GM12878 (cell line): ENCODE results near the gene ZNF672. TPM values are rescaled to one million over a fixed set of nuclear protein-coding genes. Genes with fewer than 3 reads are reported as not detected.

Experiments
- ATAC-seq: fragments of 200-7000 bp; cut with Tn5 transposase; 3 replicates; pipeline ENCODE4 v1.9.1; 2020; ENCODE audit warnings: mild to moderate bottlenecking, moderate library complexity
- BruUV-seq: library from RNA; stranded (reverse); fragments of 400-500 nt; replicated peaks from 2 replicates; lab custom pipeline; 2021; lab: Mats Ljungman, UMichigan
- CTCF ChIA-PET: fragments of 300-600 bp; sonication (Branson Sonifier 250); formaldehyde crosslinking; extraction: SDS; loops from one replicate; lab custom pipeline; 2021; ENCODE audit warnings: inconsistent platforms; lab: Yijun Ruan, JAX
- POLR2A ChIA-PET: fragments of 350-600 bp; formaldehyde crosslinking; extraction: SDS; loops from one replicate; lab custom pipeline; 2021; ENCODE audit warnings: inconsistent platforms; lab: Charles Lee
- RAD21 ChIA-PET: fragments of 300-600 bp; sonication (Branson Sonifier 250); formaldehyde crosslinking; loops from one replicate; lab custom pipeline; 2023; ENCODE audit warnings: antibody characterized with exemption; ENCODE audit not compliant: unreplicated experiment; lab: Charles Lee
- SMC1A ChIA-PET: fragments of 300-600 bp; sonication (Branson Sonifier 250); formaldehyde crosslinking; loops from one replicate; lab custom pipeline; 2023; ENCODE audit not compliant: unreplicated experiment, uncharacterized antibody; lab: Charles Lee
- DNase-seq: peaks from one replicate; pipeline ENCODE4 v3.0.0-alpha.2; 2011; ENCODE audit warnings: low read depth, low spot score
- FAIRE-seq: peaks from 3 replicates; lab custom pipeline; 2011; peaks lifted over from hg19 to GRCh38; lab: Jason Lieb, UNC
- H2AFZ ChIP-seq: 2 replicates; pipeline ENCODE4 v1.6.0; 2011; ENCODE audit warnings: low read depth, low read length, control low read depth; ENCODE audit not compliant: control insufficient read depth
- H3K27ac ChIP-seq: 2 replicates; pipeline ENCODE4 v1.5.1; 2011; ENCODE audit warnings: control low read depth; ENCODE audit not compliant: control insufficient read depth, insufficient read depth
- H3K27me3 ChIP-seq, 2 experiments: replicated peaks in 1 of 2; 2 replicates each; pipeline versions ENCODE4 v1.6.0 to v1.6.1; 2011; ENCODE audit warnings: low read length in 1 of 2; ENCODE audit not compliant: control insufficient read depth in 2 of 2, insufficient read depth in 2 of 2
- H3K36me3 ChIP-seq, 2 experiments: 2 replicates each; pipeline ENCODE4 v1.5.1; 2011; ENCODE audit warnings: low read length in 1 of 2; ENCODE audit not compliant: control insufficient read depth in 2 of 2, insufficient read depth in 2 of 2
- H3K4me1 ChIP-seq: 2 replicates; pipeline ENCODE4 v1.6.1; 2011; ENCODE audit warnings: mild to moderate bottlenecking, low read length, moderate library complexity, mixed read lengths; ENCODE audit not compliant: control insufficient read depth, insufficient read depth
- H3K4me2 ChIP-seq: 2 replicates; pipeline ENCODE4 v1.6.0; 2011; ENCODE audit warnings: control low read depth; ENCODE audit not compliant: control insufficient read depth, insufficient read depth
- H3K4me3 ChIP-seq: fragments of 200-600 bp; sonication (generic); 2 replicates; pipeline ENCODE4 v1.5.1; 2016
- H3K79me2 ChIP-seq: 2 replicates; pipeline ENCODE4 v1.6.0; 2011; ENCODE audit warnings: low read length; ENCODE audit not compliant: control insufficient read depth, insufficient read depth
- H3K9ac ChIP-seq: 2 replicates; pipeline ENCODE4 v1.8.0; 2011; ENCODE audit warnings: low read length, control low read depth, mixed read lengths; ENCODE audit not compliant: control insufficient read depth, insufficient read depth
- H3K9me3 ChIP-seq: replicated peaks from 3 replicates; pipeline ENCODE4 v1.5.1; 2011; ENCODE audit warnings: mild to moderate bottlenecking, low read length; ENCODE audit not compliant: control insufficient read depth, insufficient read depth
- H4K20me1 ChIP-seq: 2 replicates; pipeline ENCODE4 v1.6.0; 2011; ENCODE audit not compliant: control insufficient read depth, insufficient read depth
- BMI1 ChIP-seq: fragments of 450-650 bp; IDR thresholded peaks from 2 replicates; pipeline ENCODE4 v1.6.1; 2016; ENCODE audit warnings: mild to moderate bottlenecking, moderate library complexity, borderline replicate concordance
- CHD2 ChIP-seq: IDR thresholded peaks from 2 replicates; pipeline ENCODE4 v1.6.1; 2011; ENCODE audit warnings: low read depth, low read length, improper control_type of control experiment, borderline replicate concordance
- HDAC2 ChIP-seq: fragments of 200-600 bp; sonication (generic); IDR thresholded peaks from 2 replicates; pipeline ENCODE4 v1.6.1; 2017
- IKZF2 ChIP-seq, 2 experiments: fragments of 450-650 bp; IDR thresholded peaks; 2 replicates each; pipeline ENCODE4 v1.6.1; 2017; ENCODE audit warnings: mild to moderate bottlenecking in 2 of 2, moderate library complexity in 2 of 2
- POLR2A ChIP-seq: IDR thresholded peaks from 2 replicates; pipeline ENCODE4 v1.6.1; 2011; ENCODE audit warnings: low read depth, mild to moderate bottlenecking, low read length
- POLR2AphosphoS2 ChIP-seq: IDR thresholded peaks from 2 replicates; pipeline ENCODE4 v1.6.1; 2011; ENCODE audit warnings: low read depth, mild to moderate bottlenecking, low read length, improper control_type of control experiment, moderate library complexity
- RCOR1 ChIP-seq: conservative IDR thresholded peaks from 2 replicates; pipeline ENCODE4 v1.6.1; 2012; ENCODE audit warnings: low read depth, low read length, improper control_type of control experiment
- SIN3A ChIP-seq: IDR thresholded peaks from 2 replicates; pipeline ENCODE4 v1.6.1; 2012; ENCODE audit warnings: low read depth, low read length, improper control_type of control experiment
- SRF ChIP-seq, 2 experiments: IDR thresholded peaks; 2 replicates each; pipeline ENCODE4 v1.6.1; 2011; ENCODE audit warnings: low read depth in 2 of 2, low read length in 2 of 2, mild to moderate bottlenecking in 1 of 2, moderate library complexity in 1 of 2
- ZSCAN29 ChIP-seq: fragments of 450-650 bp; IDR thresholded peaks from 2 replicates; pipeline ENCODE4 v1.6.1; 2017; ENCODE audit warnings: mild to moderate bottlenecking, moderate library complexity
- WGBS: methylation state at CpG from one replicate; pipeline ENCODE4 v1.1.6; 2016; ENCODE audit warnings: low lambda C conversion rate; ENCODE audit not compliant: insufficient replicate concordance, insufficient coverage; ENCODE audit errors: missing lambda C conversion rate; 5-methylcytosine and 5-hydroxymethylcytosine counted together
- in situ Hi-C: fragments of 300-500 bp; cut with MboI; formaldehyde crosslinking; loops from 9 replicates; pipeline ENCODE4 v1.14.3; 2018; ENCODE audit warnings: mixed read lengths
- intact Hi-C: fragments of 100-400 bp; cut with micrococcal nuclease; formaldehyde crosslinking; loops from one replicate; pipeline ENCODE4 v1.14.2; 2022; ENCODE audit not compliant: unreplicated experiment
- polyA plus RNA-seq, 11 experiments: library from polyadenylated mRNA; depleted of rRNA in 4 of 11; unstranded in 6 of 11; stranded (reverse) in 5 of 11; fragments of >200 nt; fragmentation: Nextera tagmentation in 4 of 11; fragmentation: Illumina TruSeq in 1 of 11; extraction: Ambion mirVana in 4 of 11; extraction: Trizol in 1 of 11; gene quantifications; 1 replicate in 1 of 11; 2 replicates in 10 of 11; pipeline versions ENCODE4 v1.2.1 to v1.2.3, GENCODE V29; 2011 to 2016; ENCODE audit warnings: inconsistent platforms in 2 of 11, missing spikeins in 2 of 11, low read depth in 1 of 11
- total RNA-seq, 4 experiments: library from RNA; depleted of rRNA in 3 of 4; stranded (reverse); fragments of >200 nt in 3 of 4; fragmentation: Illumina TruSeq in 1 of 4; extraction: Trizol in 1 of 4; gene quantifications; 2 replicates each; pipeline versions ENCODE4 v1.2.1 to v1.2.3, GENCODE V29; 2013 to 2021
- TF ChIP-seq, protein P1 (sequence below): IDR thresholded peaks from 2 replicates; pipeline ENCODE4 v1.6.1; 2011; ENCODE audit warnings: low read depth, low read length, improper control_type of control experiment, borderline replicate concordance

The ZNF672 gene
- total and polyA plus RNA-seq, 10 of the 15 experiments (the other 5 are each of a cell fraction or from before 2014, with no cell fraction given) = 2.9 to 51.3 (median 39.8) TPM

DNA sequence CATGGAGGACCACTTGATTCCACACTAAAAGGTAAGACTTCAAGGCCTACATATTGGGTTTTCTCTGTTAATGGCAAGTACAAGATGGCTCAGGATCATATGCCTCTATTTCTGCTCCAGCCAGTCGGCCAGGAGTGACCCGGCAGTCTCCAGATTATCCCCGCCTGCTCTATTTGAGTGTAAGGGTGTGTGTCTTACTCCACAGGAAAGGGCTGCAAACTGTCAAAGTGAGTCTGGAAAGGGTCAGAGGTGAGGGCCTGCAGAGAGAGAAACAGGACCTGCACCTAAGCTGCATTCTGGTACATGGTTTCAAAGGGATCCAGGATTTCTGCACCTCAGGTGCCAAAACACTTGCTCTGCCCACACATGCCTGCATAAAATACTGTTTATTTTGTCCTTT is 11.6 kb downstream of the ZNF672 start:
- in situ Hi-C loops (no loop called here), intact Hi-C loops (no loop called here)
- H3K9ac ChIP-seq = no peak overlapping the region
- TF ChIP-seq IKZF2 (IDR thresholded peaks at IDR 0.05) (no peak), POLR2AphosphoS2 (peak; percentile 16; the same call in 1 of the 2 replicates)
- H3K4me1 ChIP-seq = peaks cover 17% of the 10 kb centered on the region
- POLR2A ChIA-PET = interaction anchor here (0.7 kb wide), 1 partner anchor 12 kb away, joined by 3 read pairs; the partner anchor contains the start of gene ZNF672
- SMC1A ChIA-PET = interaction anchor here (1.1 kb wide), 1 partner anchor 10 kb away, joined by 3 read pairs; no protein-coding TSS in a partner anchor
- H3K4me3 ChIP-seq = no peak overlapping the region
- FAIRE-seq = no peak
- no peak overlapping the region for H3K27ac ChIP-seq
- 99% methylated on average over 3 of the region's 3 CpGs for WGBS
- no peaks in the 10 kb centered on the region for H4K20me1 ChIP-seq
- no peaks in the 10 kb centered on the region for H3K27me3 ChIP-seq
- ATAC-seq = no peak
- H3K9me3 ChIP-seq = no peaks in the 10 kb centered on the region
- 0 out of 2 replicates have a peak, but pooled peaks cover 2% of the 10 kb centered on the region for H3K79me2 ChIP-seq
- H3K4me2 ChIP-seq = no peak overlapping the region
- RAD21 ChIA-PET = no interaction called here
- no TSS peak for BruUV-seq
- DNase-seq = no peak
- CTCF ChIA-PET = no interaction called here
- no peak overlapping the region for H2AFZ ChIP-seq
- H3K36me3 ChIP-seq = peaks cover 35 to 37% of the 10 kb centered on the region in 2 experiments; a peak in 3 of 4 replicates

DNA sequence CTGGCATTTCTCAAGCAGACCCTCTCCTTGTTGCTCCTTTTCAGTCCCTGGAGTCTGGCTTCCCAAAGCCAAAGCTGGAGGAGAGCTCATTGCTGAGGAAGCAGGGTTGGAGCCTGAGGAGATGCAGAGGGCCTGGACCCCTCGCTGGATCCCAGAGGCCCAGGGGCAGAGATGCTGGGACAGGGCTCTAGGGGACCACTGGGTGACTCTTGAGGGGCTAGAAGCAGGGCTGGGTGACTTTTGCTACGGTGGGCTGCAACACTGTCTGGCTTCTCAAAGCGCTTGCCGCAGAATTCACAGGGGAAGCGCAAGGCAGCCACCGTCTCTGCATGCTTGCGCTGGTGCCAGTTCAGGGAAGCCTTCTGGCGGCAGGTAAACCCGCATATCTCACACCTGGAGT is 12.1 kb downstream of the ZNF672 start:
- peaks cover 35 to 36% of the 10 kb centered on the region in 2 experiments; a peak in 3 of 4 replicates for H3K36me3 ChIP-seq
- 100% methylated on average over 9 of the region's 9 CpGs for WGBS
- no peak overlapping the region for H3K27ac ChIP-seq
- no peak overlapping the region for H2AFZ ChIP-seq
- H3K9me3 ChIP-seq = no peaks in the 10 kb centered on the region
- SMC1A ChIA-PET = no interaction called here
- H3K79me2 ChIP-seq = 0 out of 2 replicates have a peak, but pooled peaks cover 2% of the 10 kb centered on the region
- RAD21 ChIA-PET = no interaction called here
- intact Hi-C loops = no loop called here
- H3K4me3 ChIP-seq = no peak overlapping the region
- ATAC-seq = no peak
- no peak overlapping the region for H3K4me2 ChIP-seq
- H4K20me1 ChIP-seq = no peaks in the 10 kb centered on the region
- in situ Hi-C loops = no loop called here
- peaks cover 17% of the 10 kb centered on the region for H3K4me1 ChIP-seq
- no peaks in the 10 kb centered on the region for H3K27me3 ChIP-seq
- H3K9ac ChIP-seq = no peak overlapping the region
- BruUV-seq = no TSS peak
- POLR2A ChIA-PET = interaction anchor here (0.7 to 1.1 kb wide), 2 partner anchors 9 to 12 kb away, joined by 3 to 4 read pairs; partner anchors contain the start of gene ZNF672
- CTCF ChIA-PET = no interaction called here
- DNase-seq = no peak
- TF ChIP-seq HDAC2 (no peak), BMI1 (no peak), SRF (IDR thresholded peaks at IDR 0.05; ENCODE audit: low read depth in 2 of 2, low read length in 2 of 2) (no peak), CHD2 (no peak), POLR2A (peak; percentile 28; the same call in 1 of the 2 replicates), RCOR1 (no peak), SIN3A (no peak), ZSCAN29 (no peak)
- TF ChIP-seq, protein P1, sequence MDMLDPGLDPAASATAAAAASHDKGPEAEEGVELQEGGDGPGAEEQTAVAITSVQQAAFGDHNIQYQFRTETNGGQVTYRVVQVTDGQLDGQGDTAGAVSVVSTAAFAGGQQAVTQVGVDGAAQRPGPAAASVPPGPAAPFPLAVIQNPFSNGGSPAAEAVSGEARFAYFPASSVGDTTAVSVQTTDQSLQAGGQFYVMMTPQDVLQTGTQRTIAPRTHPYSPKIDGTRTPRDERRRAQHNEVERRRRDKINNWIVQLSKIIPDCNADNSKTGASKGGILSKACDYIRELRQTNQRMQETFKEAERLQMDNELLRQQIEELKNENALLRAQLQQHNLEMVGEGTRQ = no peak
- no peak for FAIRE-seq
